Measurements from ENCODE around the gene CFAP251.
"Not testable (repeated sequence)": the region's sequence is repeated elsewhere in the genome, so short reads cannot be mapped to it uniquely, and the experiment has no call there.

The CFAP251 gene

DNA sequence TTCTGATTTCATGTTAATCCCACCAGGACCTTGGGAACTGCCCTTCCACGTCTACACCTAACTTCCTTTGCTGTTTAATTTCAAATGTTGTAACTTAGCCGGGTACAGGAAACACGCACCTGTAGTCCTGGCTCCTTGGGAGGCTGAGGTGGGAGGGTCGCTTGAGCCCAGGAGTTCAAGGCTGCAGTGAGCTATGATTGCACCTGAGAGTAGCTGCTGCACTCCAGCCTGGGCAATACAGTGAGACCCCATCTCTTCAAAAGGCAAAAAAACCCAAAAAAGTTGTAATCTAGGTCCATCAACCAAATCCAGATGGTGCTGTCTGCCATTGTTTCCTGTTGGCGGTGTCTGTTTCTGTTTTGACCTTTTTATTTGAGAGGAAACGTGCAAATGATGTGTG lies 117.8 kb downstream of the CFAP251 start:
- Histone ChIP-seq H3K4me3 (ENCODE audit: low read length) (no peak overlapping the region), H3K27me3 (ENCODE audit: control insufficient read depth, insufficient read depth, low read length) (no peaks in the 10 kb centered on the region), H3K27ac (ENCODE audit: low read depth, low read length) (no peak overlapping the region), H3K9ac (ENCODE audit: low read length) (no peak overlapping the region), H3K4me1 (ENCODE audit: control insufficient read depth, insufficient read depth, low read length) (no peaks in the 10 kb centered on the region), H3K36me3 (ENCODE audit: control insufficient read depth, insufficient read depth, low read length) (peaks cover 5% of the 10 kb centered on the region)

DNA sequence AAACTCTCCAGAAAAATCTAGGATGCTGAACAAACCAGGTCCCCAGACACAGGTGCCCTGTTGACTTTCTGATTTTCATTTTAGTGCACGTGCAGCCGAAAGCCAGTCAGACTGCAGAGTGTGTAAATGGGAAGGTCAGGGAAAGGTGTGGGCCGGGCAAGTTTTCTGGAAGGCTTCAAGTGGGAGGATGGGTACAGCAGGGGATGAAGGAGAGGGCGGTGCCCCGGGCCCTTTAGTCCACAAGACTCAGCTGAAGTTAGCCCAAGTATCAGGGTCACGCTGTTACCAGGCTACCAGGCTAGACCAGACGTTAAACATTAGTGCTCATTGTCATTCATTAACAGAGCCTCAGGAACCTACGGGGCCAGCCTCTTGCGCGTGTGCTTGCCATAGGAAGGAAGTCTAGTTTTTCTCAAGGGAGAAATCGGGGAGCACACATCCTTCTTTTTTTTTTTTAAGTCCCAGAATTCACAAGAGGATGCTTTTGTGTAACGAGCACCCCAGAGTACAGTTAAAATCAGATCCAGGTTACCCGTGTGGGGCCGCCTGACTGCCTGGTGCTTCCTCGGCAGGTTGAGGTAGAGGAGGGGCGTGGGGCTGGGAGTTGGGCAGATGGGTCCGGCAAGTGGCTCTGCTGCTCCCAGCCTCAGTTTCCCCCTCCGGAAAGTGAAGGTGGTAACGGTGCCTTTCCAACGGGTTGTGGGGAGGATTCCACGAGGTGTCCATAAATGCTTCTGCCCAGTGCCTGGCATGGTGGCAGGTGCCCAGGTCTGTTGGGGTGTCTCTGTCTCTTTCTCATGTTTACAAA lies 122.4 kb downstream of the CFAP251 start:
- H3K9ac ChIP-seq (ENCODE audit: low read length): no peak overlapping the region
- H3K4me3 ChIP-seq (ENCODE audit: low read length): no peak overlapping the region
- no peaks in the 10 kb centered on the region for H3K27me3 ChIP-seq (ENCODE audit: control insufficient read depth, insufficient read depth, low read length)
- H3K4me1 ChIP-seq (ENCODE audit: control insufficient read depth, insufficient read depth, low read length): no peaks in the 10 kb centered on the region
- peaks cover 7% of the 10 kb centered on the region for H3K36me3 ChIP-seq (ENCODE audit: control insufficient read depth, insufficient read depth, low read length)
- H3K27ac ChIP-seq (ENCODE audit: low read depth, low read length): no peak overlapping the region

DNA sequence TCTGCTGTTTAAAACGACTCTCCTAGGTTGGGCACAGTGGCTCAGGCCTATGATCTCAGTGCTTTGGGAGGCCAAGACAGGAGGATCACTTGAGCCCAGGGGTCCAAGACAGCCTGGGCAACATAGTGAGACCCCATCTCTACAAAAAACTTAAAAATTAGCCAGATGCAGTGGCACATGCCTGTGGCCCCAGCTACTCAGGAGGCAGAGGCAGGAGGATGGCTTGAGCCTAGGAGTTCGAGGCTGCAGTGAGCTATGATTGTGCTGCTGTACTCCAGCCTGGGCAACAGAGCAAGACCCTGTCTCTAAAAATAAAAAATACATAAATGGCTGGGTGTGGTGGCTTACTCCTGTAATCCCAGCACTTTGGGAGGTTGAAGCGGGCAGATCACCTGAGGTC lies 123.1 kb downstream of the CFAP251 start:
- not testable (repeated sequence) for H3K4me1 ChIP-seq (ENCODE audit: control insufficient read depth, insufficient read depth, low read length); H3K36me3 ChIP-seq (ENCODE audit: control insufficient read depth, insufficient read depth, low read length); H3K9ac ChIP-seq (ENCODE audit: low read length); H3K4me3 ChIP-seq (ENCODE audit: low read length); H3K27me3 ChIP-seq (ENCODE audit: control insufficient read depth, insufficient read depth, low read length); H3K27ac ChIP-seq (ENCODE audit: low read depth, low read length)

DNA sequence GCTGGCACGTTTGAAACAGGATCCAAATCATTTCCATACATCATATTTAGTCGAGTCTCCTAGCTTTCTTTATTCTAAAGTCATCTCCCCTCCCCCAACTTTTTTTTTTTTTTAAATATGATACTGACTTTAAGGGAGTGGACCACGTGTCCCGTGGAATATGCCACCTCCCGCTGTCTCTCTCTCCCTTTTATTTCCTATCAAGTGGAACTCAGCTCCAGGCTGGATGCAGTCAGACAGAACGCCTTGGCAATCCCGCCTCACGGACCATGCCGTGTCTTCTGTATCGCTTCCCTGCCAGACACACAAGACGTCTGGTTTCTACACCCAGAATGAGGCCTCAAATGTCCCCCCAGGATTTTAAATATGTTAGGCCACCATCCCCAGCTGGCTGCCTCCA lies 124.5 kb downstream of the CFAP251 start:
- H3K27ac ChIP-seq (ENCODE audit: low read depth, low read length): no peak overlapping the region

DNA sequence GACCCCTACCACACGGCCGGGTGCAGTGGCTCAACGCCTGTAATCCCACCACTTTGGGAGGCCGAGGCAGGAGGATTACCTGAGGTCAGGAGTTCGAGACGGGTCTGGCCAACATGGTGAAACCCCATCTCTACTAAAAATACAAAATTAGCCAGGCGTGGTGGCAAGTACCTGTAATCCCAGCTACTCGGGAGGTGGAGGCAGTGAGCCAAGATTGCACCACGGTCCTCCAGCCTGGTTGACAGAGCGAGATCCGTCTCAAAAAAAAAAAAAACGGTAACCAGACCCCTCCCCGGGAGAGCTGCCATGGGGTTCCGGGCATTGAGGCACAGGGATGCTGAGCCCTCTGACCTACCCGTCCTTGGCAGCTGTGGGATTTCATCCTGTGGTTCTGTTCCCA lies 125.1 kb downstream of the CFAP251 start:
- Histone ChIP-seq H3K4me3 (ENCODE audit: low read length) (no peak overlapping the region), H3K9ac (ENCODE audit: low read length) (no peak overlapping the region), H3K27me3 (ENCODE audit: control insufficient read depth, insufficient read depth, low read length) (no peaks in the 10 kb centered on the region), H3K4me1 (ENCODE audit: control insufficient read depth, insufficient read depth, low read length) (no peaks in the 10 kb centered on the region), H3K36me3 (ENCODE audit: control insufficient read depth, insufficient read depth, low read length) (peaks cover 8% of the 10 kb centered on the region), H3K27ac (ENCODE audit: low read depth, low read length) (no peak overlapping the region)

More for the DNA sequence above, 124.5 kb downstream of the CFAP251 start:
- Histone ChIP-seq H3K27me3 (ENCODE audit: control insufficient read depth, insufficient read depth, low read length) (no peaks in the 10 kb centered on the region), H3K4me1 (ENCODE audit: control insufficient read depth, insufficient read depth, low read length) (no peaks in the 10 kb centered on the region), H3K36me3 (ENCODE audit: control insufficient read depth, insufficient read depth, low read length) (peaks cover 9% of the 10 kb centered on the region), H3K9ac (ENCODE audit: low read length) (no peak overlapping the region), H3K4me3 (ENCODE audit: low read length) (no peak overlapping the region)

DNA sequence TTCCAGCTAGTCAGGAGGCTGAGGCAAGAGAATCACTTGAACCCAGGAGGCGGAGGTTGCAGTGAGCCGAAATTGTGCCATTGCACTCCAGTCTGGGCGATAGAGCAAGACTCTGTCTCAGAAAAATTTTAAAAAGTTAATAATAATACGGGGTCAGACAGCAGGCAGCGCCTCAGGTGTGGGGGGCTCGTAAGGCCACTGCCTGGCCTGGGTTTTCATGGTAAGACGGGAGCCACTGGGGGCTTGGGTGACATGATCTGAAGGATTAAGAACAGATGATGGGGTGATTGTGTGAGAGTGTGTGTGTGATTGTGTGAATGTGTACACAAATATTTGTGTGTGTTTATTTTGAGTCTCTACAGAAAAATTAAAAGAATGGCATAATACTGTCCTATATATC lies 126.9 kb downstream of the CFAP251 start:
- no peak overlapping the region for H3K27ac ChIP-seq (ENCODE audit: low read depth, low read length)
- H3K4me3 ChIP-seq (ENCODE audit: low read length): no peak overlapping the region
- H3K36me3 ChIP-seq (ENCODE audit: control insufficient read depth, insufficient read depth, low read length): peaks cover 7% of the 10 kb centered on the region
- H3K4me1 ChIP-seq (ENCODE audit: control insufficient read depth, insufficient read depth, low read length): no peaks in the 10 kb centered on the region
- H3K27me3 ChIP-seq (ENCODE audit: control insufficient read depth, insufficient read depth, low read length): no peaks in the 10 kb centered on the region
- H3K9ac ChIP-seq (ENCODE audit: low read length): no peak overlapping the region

DNA sequence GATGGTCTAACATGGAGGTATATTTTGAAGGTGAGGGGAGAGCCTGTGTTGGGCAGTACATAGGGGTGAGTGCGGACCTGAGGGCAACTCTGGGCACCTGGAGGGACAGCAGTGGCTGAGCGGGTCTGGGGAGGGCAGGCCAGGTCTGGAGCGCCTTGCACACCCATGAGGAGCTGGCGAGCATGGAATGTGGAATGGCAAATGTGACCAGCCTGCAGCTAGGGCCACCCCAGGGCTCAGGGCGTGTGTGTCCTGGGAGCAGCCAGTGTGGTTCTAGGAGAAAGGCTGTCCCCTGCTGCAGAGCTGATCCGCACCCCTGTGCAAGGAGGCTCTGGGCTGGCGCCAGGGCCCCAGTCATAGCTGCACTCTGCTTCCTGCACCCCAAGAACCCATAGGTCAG lies 127.8 kb downstream of the CFAP251 start:
- Histone ChIP-seq H3K27me3 (ENCODE audit: control insufficient read depth, insufficient read depth, low read length) (no peaks in the 10 kb centered on the region), H3K36me3 (ENCODE audit: control insufficient read depth, insufficient read depth, low read length) (peaks cover 4% of the 10 kb centered on the region), H3K4me3 (ENCODE audit: low read length) (no peak overlapping the region), H3K9ac (ENCODE audit: low read length) (no peak overlapping the region), H3K4me1 (ENCODE audit: control insufficient read depth, insufficient read depth, low read length) (peaks cover 5% of the 10 kb centered on the region), H3K27ac (ENCODE audit: low read depth, low read length) (no peak overlapping the region)

DNA sequence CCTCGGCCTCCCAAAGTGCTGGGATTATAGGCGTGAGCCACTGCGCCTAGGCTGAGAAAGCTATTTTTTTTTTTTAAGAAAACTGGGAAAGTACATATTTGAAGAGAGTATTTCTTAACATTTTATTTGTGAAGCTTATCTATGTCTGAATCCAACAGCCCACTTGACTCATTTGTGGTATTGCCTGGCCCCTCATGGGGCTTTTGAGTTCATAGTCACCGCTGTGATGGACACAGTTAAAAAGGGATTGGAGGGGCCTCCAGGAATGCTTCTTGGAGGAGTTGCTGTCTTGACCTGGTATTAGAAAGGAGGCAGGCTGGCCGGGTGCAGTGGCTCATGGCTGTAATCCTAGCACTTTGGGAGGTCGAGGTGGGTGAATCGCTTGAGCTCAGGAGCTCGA lies 129.8 kb downstream of the CFAP251 start:
- Histone ChIP-seq H3K36me3 (ENCODE audit: control insufficient read depth, insufficient read depth, low read length) (peaks cover 4% of the 10 kb centered on the region), H3K4me3 (ENCODE audit: low read length) (no peak overlapping the region), H3K27me3 (ENCODE audit: control insufficient read depth, insufficient read depth, low read length) (no peaks in the 10 kb centered on the region), H3K9ac (ENCODE audit: low read length) (no peak overlapping the region), H3K4me1 (ENCODE audit: control insufficient read depth, insufficient read depth, low read length) (peaks cover 10% of the 10 kb centered on the region), H3K27ac (ENCODE audit: low read depth, low read length) (no peak overlapping the region)

DNA sequence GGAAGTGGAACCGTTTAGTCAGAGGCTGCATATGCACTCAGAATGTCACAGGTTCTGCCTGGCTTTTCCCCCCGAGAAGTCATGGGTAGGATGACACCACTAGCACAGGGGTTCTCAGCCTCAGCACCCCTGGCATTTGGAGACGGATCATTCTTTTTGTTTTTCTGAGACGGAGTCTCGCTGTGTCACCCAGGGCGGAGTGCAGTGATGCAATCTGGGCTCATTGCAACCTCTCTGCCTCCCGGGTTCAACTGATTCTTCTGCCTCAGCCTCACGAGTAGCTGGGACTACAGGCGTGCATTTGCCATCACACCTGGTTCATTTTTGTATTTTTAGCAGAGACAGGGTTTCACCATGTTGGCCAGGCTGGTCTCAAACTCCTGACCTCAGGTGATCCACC lies 131.4 kb downstream of the CFAP251 start:
- Histone ChIP-seq H3K9ac (ENCODE audit: low read length) (no peak overlapping the region), H3K27ac (ENCODE audit: low read depth, low read length) (no peak overlapping the region), H3K4me3 (ENCODE audit: low read length) (no peak overlapping the region), H3K36me3 (ENCODE audit: control insufficient read depth, insufficient read depth, low read length) (peaks cover 2% of the 10 kb centered on the region), H3K4me1 (ENCODE audit: control insufficient read depth, insufficient read depth, low read length) (peaks cover 14% of the 10 kb centered on the region), H3K27me3 (ENCODE audit: control insufficient read depth, insufficient read depth, low read length) (no peaks in the 10 kb centered on the region)

DNA sequence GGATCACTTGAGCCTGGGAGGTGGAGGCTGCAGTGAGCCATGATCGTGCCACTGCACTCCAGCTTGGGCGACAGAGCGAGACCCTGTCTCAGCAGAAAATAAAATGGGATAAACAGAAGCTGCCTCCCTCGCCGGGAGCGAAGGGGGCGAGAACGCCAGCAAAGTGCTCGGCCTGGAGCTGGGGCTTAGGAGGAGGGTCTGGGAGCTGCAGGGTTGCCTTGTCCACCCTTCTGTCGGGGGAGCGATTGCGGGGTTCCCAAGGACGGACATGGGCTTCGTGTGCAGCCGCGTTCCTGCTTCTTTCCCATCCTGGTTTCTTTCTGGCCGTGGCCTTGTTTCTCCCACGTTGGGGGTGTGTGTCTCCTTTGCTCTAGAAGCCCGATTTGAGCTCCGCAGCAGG lies 132.3 kb downstream of the CFAP251 start:
- Histone ChIP-seq H3K4me3 (ENCODE audit: low read length) (no peak overlapping the region), H3K4me1 (ENCODE audit: control insufficient read depth, insufficient read depth, low read length) (peaks cover 16% of the 10 kb centered on the region), H3K36me3 (ENCODE audit: control insufficient read depth, insufficient read depth, low read length) (peaks cover 2% of the 10 kb centered on the region), H3K27me3 (ENCODE audit: control insufficient read depth, insufficient read depth, low read length) (no peaks in the 10 kb centered on the region), H3K9ac (ENCODE audit: low read length) (no peak overlapping the region), H3K27ac (ENCODE audit: low read depth, low read length) (peak overlapping the region; percentile 80)

DNA sequence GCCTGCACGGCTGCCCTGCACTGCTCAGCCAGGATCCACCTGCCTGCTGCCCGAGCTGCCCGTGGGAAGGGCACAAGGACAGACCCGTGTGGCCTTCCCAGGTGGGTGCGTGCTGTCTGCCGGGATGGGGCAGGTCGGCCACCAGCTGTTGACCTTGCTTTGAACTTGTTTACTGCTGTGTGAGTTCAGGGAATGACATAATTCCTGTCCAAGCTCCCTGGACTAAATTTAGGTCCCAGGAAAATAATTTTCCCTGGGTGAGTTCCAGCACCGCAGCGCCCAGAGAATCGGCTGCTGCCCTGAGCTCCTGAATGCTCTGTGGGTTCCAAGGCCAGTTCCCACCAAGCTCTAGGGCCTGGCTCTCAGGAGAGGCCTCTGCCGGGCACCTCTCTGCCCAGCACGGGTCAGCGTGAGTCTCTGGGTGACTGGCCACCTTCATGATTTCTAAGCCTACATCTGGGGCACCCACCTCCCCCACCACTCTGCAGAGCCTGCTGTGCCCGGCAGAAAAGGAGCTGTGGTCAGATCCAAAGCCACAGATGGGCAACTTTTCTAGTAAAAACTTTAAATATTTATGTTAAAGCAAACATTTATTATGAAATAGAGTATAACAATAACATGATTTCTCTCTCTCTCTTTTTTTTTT lies 133.0 kb downstream of the CFAP251 start:
- Histone ChIP-seq H3K27me3 (ENCODE audit: control insufficient read depth, insufficient read depth, low read length) (no peaks in the 10 kb centered on the region), H3K36me3 (ENCODE audit: control insufficient read depth, insufficient read depth, low read length) (peaks cover 2% of the 10 kb centered on the region), H3K4me1 (ENCODE audit: control insufficient read depth, insufficient read depth, low read length) (peaks cover 23% of the 10 kb centered on the region), H3K9ac (ENCODE audit: low read length) (no peak overlapping the region), H3K27ac (ENCODE audit: low read depth, low read length) (peak overlapping the region; percentile 80), H3K4me3 (ENCODE audit: low read length) (no peak overlapping the region)

DNA sequence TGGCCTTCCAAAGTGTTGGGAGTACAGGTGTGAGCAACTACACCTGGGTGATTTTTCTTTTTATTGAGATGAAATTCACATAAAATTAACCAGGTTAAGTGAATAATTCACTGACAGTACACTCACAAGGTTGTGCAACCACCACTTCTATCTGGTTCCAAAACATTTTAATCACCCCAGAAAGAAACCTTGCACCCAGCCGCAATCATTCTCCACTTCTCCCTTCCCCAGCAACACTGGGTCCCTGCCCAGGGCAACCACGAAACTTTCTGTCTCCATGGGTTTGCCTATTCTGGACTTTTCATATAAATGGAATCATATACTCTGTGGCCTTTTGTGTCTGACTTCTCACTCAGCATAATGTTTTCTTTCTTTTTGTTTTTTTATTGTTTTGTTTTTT lies 133.9 kb downstream of the CFAP251 start:
- H3K9ac ChIP-seq (ENCODE audit: low read length): no peak overlapping the region
- H3K27ac ChIP-seq (ENCODE audit: low read depth, low read length): no peak overlapping the region
- H3K27me3 ChIP-seq (ENCODE audit: control insufficient read depth, insufficient read depth, low read length): no peaks in the 10 kb centered on the region

More for the DNA sequence above, 133.9 kb downstream of the CFAP251 start:
- Histone ChIP-seq H3K4me3 (ENCODE audit: low read length) (no peak overlapping the region), H3K4me1 (ENCODE audit: control insufficient read depth, insufficient read depth, low read length) (peaks cover 23% of the 10 kb centered on the region), H3K36me3 (ENCODE audit: control insufficient read depth, insufficient read depth, low read length) (peaks cover 2% of the 10 kb centered on the region)

All from rectal smooth muscle tissue (tissue), 1 donor.